NCI-H2107 (cell line): Measurements from ENCODE around the gene KDM5B.
"Not testable (repeated sequence)": the region's sequence is repeated elsewhere in the genome, so short reads cannot be mapped to it uniquely, and the experiment has no call there.

Experiments
- DNase-seq: peaks from one replicate; lab custom pipeline; 2025; lab: John Stamatoyannopoulos, UW

The KDM5B gene

GRCh38 chr1:202812176-202813026, 4.2 kb upstream of the KDM5B start:
- DNase-seq = no peak

DNA sequence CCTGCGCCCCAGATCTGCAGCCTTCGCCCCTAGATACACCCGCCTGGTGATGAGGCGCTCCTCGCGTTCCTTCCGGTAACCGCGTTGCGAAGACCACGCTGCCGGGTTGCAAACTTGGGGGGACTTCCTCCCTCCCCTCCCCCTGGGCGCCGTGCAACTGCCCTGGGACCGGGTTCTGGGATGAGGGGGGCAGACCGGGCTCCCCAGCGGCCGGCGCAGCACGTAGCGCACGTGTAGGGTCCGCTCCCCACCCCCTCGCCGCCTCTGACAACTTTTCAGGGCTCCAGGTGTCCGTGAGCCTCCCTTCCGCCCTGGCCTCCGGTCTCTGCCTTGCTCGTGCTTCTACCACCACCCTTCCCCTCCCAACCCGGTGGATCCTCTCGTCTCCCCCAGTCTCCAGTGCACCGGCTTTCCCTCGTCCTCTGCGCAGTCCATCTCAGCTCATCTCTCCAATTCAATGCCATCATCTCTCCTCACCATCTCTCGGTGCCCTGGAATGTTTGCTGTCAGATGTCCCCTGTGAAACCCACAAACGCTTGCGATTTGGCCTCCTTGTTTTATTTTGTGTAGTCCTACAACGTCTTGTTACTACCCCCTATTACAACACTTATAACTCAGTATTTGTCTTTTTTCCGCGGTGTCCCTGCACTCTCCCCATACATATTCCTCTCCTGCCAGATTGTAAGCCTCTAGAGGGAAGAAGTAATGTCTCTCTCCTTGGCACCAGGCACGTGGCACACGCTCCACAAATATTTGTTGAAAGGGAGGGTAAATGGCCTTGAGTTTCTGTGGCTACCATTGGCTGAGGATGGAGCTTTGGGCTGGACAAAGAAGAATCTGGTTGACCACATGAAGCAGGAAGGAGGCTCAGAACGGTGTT, 3.3 kb upstream of the KDM5B start:
- DNase-seq = no peak

- peak; percentile 93 for DNase-seq
Measured at GRCh38 chr1:202810615-202811295, 2.5 kb upstream of the KDM5B start, which contains the start of gene PCAT6. TSS of gene PCAT6 (plus strand) at chr1:202810954.

GRCh38 chr1:202810193-202810614, 2.0 kb upstream of the KDM5B start:
- no peak for DNase-seq

DNA sequence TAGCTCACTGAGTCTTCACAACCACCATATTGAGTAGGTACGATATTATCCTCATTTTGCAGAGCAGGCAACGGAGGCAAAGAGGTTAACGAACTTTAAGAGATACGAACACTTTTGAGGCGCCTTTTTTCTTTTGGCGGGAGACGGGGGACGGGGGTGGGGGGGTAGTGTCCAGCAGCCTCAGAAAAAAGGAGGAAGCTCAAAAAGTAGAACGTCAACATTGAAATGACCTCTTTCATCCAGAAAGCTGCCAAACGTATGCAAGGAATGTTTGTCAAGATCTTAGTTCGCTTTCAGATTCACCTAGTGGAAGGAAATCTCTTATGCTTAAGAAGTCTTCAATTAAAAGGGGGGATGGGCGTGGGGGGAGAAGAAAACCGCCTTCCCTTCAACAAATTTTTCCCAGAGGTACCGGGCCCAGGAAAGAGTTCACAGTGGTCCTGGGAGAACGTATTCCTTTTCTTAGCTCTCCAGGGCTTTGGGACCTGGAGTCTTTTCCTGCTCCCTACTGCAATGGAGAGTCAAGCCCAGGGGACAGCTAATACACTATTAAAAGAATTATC, 1.5 kb upstream of the KDM5B start:
- DNase-seq = no peak

GRCh38 chr1:202807451-202807925, 733 bp downstream of the KDM5B start:
- DNase-seq = peak; percentile 10

- no peak for DNase-seq
Measured at GRCh38 chr1:202806845-202807450, 1.3 kb downstream of the KDM5B start.

- no peak for DNase-seq
Measured at GRCh38 chr1:202805886-202806844, 2.1 kb downstream of the KDM5B start.

DNA sequence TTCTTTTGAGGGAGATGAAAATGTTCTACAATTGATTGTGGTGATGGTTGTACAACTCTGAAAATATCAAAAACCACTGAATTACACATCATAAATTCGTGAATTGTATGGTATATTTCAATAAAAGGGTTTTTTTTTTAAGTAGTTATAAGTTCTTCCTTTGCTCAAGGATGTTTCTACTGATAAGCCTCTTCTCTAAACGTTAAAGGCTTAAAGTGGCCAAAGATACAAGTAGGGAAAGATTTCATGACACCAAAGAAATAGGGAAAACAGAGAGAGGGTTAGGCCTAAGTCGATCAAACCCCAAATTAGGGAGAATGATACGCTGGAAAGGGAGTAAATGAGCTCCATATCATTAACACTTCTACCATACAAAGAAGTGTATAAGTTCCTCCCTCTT, 4.1 kb downstream of the KDM5B start:
- DNase-seq = no peak

DNA sequence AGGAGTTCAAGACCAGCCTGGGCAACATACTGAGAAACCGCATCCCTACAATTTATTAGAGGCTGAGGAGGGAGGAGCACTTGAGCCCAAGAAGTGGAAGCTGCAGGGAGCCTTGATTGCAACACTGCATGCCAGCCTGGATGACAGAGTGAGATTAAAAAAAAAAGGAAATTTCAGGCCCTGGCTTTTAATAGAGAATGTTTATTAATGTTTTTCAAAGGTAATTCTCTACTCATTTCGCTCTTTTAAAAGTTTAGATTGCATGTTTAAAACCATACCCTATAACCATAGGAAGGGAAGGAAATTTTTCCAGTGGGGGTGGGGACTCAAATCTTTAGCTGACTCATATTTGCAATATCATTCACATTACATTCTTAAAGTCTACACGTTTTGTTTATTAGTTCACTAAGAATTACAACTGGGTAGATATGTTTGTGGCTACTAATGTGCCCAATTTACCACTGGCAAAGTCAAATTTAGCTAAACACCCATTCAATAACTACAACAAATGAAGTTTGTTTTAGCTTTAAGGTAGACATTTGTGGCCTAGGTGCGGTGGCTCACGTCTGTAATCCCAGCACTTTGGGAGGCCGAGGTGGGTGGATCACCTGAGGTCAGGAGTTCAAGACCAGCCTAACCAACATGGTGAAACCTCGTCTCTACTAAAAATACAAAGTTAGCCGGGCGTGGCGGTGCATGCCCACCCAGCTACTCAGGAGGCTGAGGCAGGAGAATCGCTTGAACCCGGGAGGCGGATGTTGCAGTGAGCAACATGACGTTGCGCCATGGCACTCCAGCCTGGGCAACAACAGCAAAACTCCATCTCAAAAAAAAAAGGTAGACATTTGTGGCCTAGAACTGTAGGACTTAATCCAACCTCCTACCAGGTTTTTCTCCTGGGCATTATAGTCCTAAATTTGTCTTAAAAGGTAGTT, 5.0 kb downstream of the KDM5B start:
- no peak for DNase-seq

DNA sequence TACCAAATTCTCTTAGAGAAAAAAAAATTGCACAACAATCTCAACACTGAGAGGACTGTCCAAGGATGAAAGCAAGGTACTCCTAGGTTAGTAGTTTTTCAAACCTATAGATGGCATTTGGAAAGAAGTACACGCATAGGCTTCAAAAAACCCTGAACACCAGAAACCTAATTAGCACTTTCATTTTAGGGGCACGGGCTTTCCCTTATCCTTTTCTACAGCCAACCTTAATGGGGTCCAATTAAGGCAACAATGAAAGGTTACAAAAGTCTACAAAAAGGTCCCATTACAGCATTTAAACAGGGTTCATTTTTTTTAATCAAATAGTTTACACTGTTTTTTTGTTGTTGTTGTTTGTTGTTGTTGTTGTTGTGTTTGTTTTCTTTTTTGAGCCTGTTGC, 6.2 kb downstream of the KDM5B start:
- DNase-seq = no peak

DNA sequence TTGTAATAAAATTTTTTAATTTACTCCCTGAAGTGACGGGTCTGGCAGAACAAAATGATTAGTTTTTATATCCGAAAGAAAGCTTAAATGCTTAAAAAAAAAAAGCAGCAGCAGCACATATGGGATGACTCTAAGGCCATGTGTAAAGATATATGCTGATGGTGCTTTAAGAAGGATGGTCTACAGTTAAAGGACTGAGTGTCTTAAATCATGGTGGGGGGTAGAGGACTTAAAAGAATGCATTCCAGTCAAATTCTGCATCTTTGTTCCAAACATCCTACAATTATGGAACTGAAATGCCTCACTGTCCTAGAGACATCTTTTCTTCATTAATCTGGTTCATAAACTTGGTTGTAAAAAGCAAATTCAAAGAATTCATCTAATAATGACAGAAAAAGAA, 7.0 kb downstream of the KDM5B start:
- DNase-seq = no peak

DNA sequence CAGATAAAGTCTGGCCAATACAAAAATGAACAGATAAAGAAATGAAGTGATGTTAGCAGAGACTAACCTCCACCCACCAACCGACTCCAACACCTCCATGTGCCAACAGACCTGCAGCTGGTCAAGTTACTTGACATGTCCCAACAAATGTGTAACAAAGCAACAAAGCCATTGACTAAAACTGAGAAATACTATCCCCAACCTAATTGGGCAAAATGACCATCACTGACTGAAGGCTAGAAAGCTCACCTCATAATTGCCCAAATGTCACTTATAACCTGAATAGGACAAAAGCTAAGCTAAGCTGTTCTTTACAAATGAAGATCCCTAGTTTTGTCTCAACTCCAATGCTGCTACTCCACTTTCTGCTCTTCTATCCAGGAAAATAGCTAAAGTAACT, 7.5 kb downstream of the KDM5B start:
- no peak for DNase-seq

DNA sequence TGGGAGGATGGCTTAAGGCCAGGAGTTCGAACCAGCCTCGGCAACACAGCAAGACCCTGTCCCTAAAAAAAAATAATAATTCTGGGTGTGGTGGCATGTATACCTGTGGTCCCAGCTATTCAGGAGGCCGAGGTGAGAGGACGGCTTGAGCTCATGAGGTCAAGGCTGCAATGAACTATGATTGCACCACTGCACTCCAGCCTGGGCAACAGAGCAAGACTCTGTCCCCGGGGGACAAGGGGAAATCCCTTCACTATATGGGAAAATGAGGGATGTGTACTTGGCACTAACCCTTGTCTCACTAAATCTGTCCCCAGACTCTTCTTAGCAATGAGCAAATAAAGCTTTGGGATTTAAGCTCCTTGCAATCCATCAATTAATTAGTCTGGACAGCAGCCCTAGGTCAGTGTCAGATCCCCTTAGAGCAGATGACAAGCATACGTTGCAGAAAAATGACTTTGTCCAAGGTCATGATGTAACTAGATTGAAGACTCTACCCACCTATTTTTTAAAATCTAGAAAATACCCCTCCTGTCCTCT, 9.4 kb downstream of the KDM5B start:
- no peak for DNase-seq

- no peak for DNase-seq
Measured at GRCh38 chr1:202798260-202798659, 10.0 kb downstream of the KDM5B start.

DNA sequence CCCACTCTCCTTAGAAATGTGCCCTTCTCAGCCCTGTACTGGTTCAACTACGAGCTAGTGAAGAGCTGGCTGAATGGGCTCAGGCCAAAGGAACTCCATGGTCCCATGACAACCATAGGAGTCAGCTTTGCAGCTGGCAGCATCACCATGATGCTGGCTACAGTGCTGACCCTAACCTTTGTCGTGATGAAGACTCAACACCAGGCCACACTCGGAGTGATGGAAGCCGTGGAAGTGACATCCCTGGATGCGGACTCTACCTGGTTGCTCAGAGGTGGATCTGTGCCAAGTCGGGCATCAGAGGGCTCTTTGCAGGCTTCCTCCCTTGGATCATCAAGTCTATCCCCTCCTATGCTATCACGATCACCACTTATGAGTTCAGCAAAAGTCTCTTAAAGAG, 11.6 kb downstream of the KDM5B start:
- no peak for DNase-seq

- DNase-seq = not testable (repeated sequence)
Measured at GRCh38 chr1:202794931-202795330, 13.3 kb downstream of the KDM5B start.

DNA sequence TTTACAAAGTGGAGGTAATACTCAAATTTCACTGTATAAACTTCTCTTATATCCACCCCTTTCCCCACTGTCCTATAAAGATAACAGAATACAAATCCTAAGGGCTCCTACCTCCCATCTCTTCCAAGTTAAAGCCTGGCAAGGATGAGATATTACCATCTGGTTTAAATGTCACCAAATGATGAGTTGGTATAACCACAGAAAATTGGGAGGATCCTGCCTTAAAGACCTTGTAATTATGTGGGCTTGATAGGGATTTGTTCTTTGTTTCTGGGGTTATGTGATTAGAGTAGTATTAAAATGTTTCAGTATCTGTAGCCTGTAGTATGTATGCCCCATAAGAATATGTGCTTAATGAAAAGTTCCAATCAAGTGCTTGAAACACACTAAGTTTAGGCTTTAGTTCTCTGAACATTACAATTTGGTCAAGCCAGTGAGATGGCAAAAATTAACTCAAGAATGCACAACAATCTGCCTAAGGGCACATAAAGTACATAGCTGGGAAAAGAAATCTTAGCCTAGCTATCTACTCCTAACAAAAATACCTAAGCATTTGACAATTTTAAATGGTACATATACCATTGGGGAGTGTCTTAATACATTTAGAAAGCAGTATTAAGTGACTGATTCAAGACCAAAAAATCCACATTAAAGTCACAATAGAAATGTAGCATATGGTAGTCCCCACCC, 14.0 kb downstream of the KDM5B start:
- no peak for DNase-seq
